ENCODE measurements around the gene PRKCB.

GRCh38 chr16:23801378-23801777 lies 34.4 kb upstream of the PRKCB start:
- no peak for TF ChIP-seq CTCF (tag by site-specific recombination; IDR thresholded peaks at IDR 0.05)
- TF ChIP-seq ZBTB7A (tag by site-specific recombination; IDR thresholded peaks at IDR 0.05; ENCODE audit: low read depth), result no peak
- no peak for TF ChIP-seq ZNF513 (tag by site-specific recombination; IDR thresholded peaks at IDR 0.05)
- no peak for TF ChIP-seq MYNN (tag by site-specific recombination; IDR thresholded peaks at IDR 0.05; ENCODE audit: borderline replicate concordance)
- TF ChIP-seq HOXC10 (CRISPR knock-in tag; IDR thresholded peaks at IDR 0.05), result no peak
- TF ChIP-seq ZNF433 (tag by site-specific recombination; IDR thresholded peaks at IDR 0.05; ENCODE audit: low read depth), result no peak
- TF ChIP-seq ZBTB8A (tag by site-specific recombination; IDR thresholded peaks at IDR 0.05), result no peak
- TF ChIP-seq ZNF624 (tag by site-specific recombination; IDR thresholded peaks at IDR 0.05), result no peak
- no peak for TF ChIP-seq ZNF138 (tag by site-specific recombination; IDR thresholded peaks at IDR 0.05; ENCODE audit: borderline replicate concordance)

Measured in HEK293 (cell line).